GM18508 (cell line): ENCODE measurements around the gene TMEM141.
"Not testable (repeated sequence)": the region's sequence is repeated elsewhere in the genome, so short reads cannot be mapped to it uniquely, and the experiment has no call there.

Source experiments
- ATAC-seq: cut with Tn5 transposase; IDR thresholded peaks from one replicate; pipeline ENCODE4 v1.9.1; 2021; ENCODE audit warnings: moderate number of reproducible peaks; ENCODE audit not compliant: insufficient read depth, unreplicated experiment

Gene TMEM141

GRCh38 chr9:136842380-136842948 is 51.3 kb downstream of the TMEM141 start, which contains the start of gene AJM1:
AJM1 (plus strand) TSS chr9:136842478; CDS start chr9:136844415, 1,937 bp downstream.
- not testable (repeated sequence) for ATAC-seq
